Lower leg skin (tissue), 4 donors: ENCODE data around the gene SLC6A17. TPM values are rescaled to one million over a fixed set of nuclear protein-coding genes. Genes with fewer than 3 reads are reported as not detected.

Experiments
- DNase-seq, 2 donors: peaks; one replicate each; pipeline ENCODE4 v3.0.0-alpha.2; 2019; ENCODE audit warnings: low spot score in 2 of 2
- H3K4me3 ChIP-seq: fragments of 200-600 bp; sonication (generic); 2 replicates; pipeline ENCODE4 v1.5.1; 2017; ENCODE audit warnings: mild to moderate bottlenecking, low read depth; ENCODE audit not compliant: poor library complexity, severe bottlenecking
- CTCF ChIP-seq, 3 donors: fragments of 450-650 bp; IDR thresholded peaks; one replicate each; pipeline ENCODE4 v1.5.1; 2016; ENCODE audit warnings: antibody characterized with exemption in 3 of 3, mild to moderate bottlenecking in 3 of 3, moderate library complexity in 2 of 3
- POLR2A ChIP-seq, 2 donors: fragments of 450-650 bp; IDR thresholded peaks; one replicate each; pipeline ENCODE4 v1.6.1; 2016 to 2017; ENCODE audit warnings: antibody characterized with exemption in 2 of 2, mild to moderate bottlenecking in 1 of 2, moderate library complexity in 1 of 2
- WGBS, 2 donors: methylation state at CpG; one replicate each; pipeline ENCODE4 v1.1.5; 2018; 5-methylcytosine and 5-hydroxymethylcytosine counted together
- intact Hi-C: fragments of 100-400 bp; cut with DNase I; formaldehyde crosslinking; loops from one replicate; pipeline ENCODE4 v1.15.0; 2023; ENCODE audit warnings: low total_unique reads
- total RNA-seq, 4 donors: library from RNA; depleted of rRNA; stranded (reverse); fragments of >200 nt; gene quantifications; one replicate each; pipeline ENCODE4 v1.1.0, GENCODE V29; 2016

SLC6A17 gene
- total RNA-seq, 4 donors from 2014 or later = 4.5 to 6.9 (median 5.8) TPM

- DNase-seq = no peak
- 56 to 62% methylated on average over 7 of the region's 7 CpGs for WGBS, 2 donors
- intact Hi-C loops = no loop called here
- no peak overlapping the region for H3K4me3 ChIP-seq
- TF ChIP-seq POLR2A (IDR thresholded peaks at IDR 0.05) = no peak
- TF ChIP-seq CTCF (IDR thresholded peaks at IDR 0.05) = no peak
These were observed 92.9 kb downstream of the SLC6A17 start for GRCh38 chr1:110243146-110243545.

- no peak for TF ChIP-seq POLR2A (IDR thresholded peaks at IDR 0.05)
- no peak for TF ChIP-seq CTCF (IDR thresholded peaks at IDR 0.05)
- DNase-seq = no peak
- intact Hi-C loops = no loop called here
- H3K4me3 ChIP-seq = no peak overlapping the region
- 19 to 26% methylated on average over 9 of the region's 9 CpGs for WGBS, 2 donors
These were observed 93.3 kb downstream of the SLC6A17 start for GRCh38 chr1:110243574-110243973.

GRCh38 chr1:110245876-110246620 lies 95.8 kb downstream of the SLC6A17 start:
- intact Hi-C loops = no loop called here
- TF ChIP-seq CTCF (IDR thresholded peaks at IDR 0.05) (no peak), POLR2A (IDR thresholded peaks at IDR 0.05) (no peak)
- H3K4me3 ChIP-seq = no peak overlapping the region
- no peak for DNase-seq
- WGBS, 2 donors = 40 to 57% methylated on average over 9 of the region's 9 CpGs

- H3K4me3 ChIP-seq = no peak overlapping the region
- DNase-seq = no peak
- intact Hi-C loops = no loop called here
- TF ChIP-seq POLR2A (IDR thresholded peaks at IDR 0.05) (no peak), CTCF (IDR thresholded peaks at IDR 0.05) (no peak)
- 75 to 80% methylated on average over 4 of the region's 4 CpGs for WGBS, 2 donors
These were observed 98.5 kb downstream of the SLC6A17 start for GRCh38 chr1:110248746-110249145.

- no peak overlapping the region for H3K4me3 ChIP-seq
- no peak for TF ChIP-seq CTCF (IDR thresholded peaks at IDR 0.05)
- WGBS, 2 donors = 77 to 82% methylated on average over 4 of the region's 4 CpGs
- DNase-seq = peak in 1 of 2 donors; percentile 50
- intact Hi-C loops = no loop called here
These were observed 99.0 kb downstream of the SLC6A17 start for GRCh38 chr1:110249256-110249655.

GRCh38 chr1:110250008-110250407 lies 99.7 kb downstream of the SLC6A17 start:
- WGBS, 2 donors = 70 to 79% methylated on average over 4 of the region's 4 CpGs
- DNase-seq = peak in 1 of 2 donors; percentile 60
- no peak overlapping the region for H3K4me3 ChIP-seq
- TF ChIP-seq CTCF (IDR thresholded peaks at IDR 0.05) = no peak
- intact Hi-C loops = no loop called here
